ENCODE data around the gene UFD1. TPM values are rescaled to one million over a fixed set of nuclear protein-coding genes. Genes with fewer than 3 reads are reported as not detected.

The UFD1 gene
- total and polyA plus RNA-seq, 2 donors (not counting 1 experiment from before 2014, with no cell fraction given), result 43.5 to 70.1 TPM

DNA sequence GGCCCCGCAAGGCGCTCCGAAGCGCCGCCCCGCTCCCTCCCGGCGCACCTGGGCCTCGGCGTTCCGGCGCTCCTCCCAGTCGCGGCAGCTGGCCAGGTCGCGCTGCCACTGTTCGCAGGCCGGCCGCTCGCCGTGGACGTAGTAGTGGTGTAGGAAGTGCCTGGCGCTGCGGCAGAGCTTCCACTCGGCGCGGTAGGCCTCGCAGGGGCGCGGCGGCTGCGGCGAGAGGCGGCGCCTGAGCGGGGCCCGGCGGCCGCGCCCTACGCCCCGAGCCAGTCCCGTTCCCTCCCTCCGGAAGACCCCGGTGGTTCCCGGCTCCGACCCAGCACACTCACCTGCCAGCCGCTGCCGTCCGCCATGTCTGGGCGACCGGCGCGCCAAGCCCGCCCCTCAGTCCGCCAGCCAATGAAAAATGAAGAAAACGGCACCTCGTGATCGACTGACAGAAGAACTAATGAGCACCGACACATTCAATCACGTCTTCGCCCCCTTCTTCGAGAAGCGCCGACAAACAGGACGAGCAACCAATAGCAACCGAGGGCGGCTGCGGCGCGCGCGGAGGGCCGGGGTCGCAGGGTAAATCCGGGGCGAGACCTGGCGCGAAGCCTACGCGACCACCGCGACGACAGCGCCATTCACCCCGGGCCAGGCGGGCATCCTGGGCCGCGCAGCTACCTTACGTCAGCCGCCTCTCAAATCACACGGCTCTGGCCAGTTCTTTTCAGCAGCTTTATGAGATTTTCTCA, 31.5 kb downstream of the UFD1 start, which contains the start of gene C22orf39:
TSS of gene C22orf39 (minus strand) at position 382 of the 746 bp plus-strand sequence. CDS start at position 359, 23 bp downstream.
- Histone ChIP-seq H3K4me2 (replicated peaks; ENCODE audit: low read depth, low read length, poor library complexity, severe bottlenecking) (peak within 1 kb of the TSS; percentile 82), H2AFZ (ENCODE audit: insufficient read depth, low read depth, low read length, poor library complexity, severe bottlenecking) (peak within 1 kb of the TSS; percentile 76), H3K9me3 (ENCODE audit: control extremely low read depth in 1 of 3, control insufficient read depth in 2 of 3, insufficient read depth in 1 of 3, low read length in 2 of 3) (no peaks in the 10 kb centered on the region), H3K4me3 (ENCODE audit: control extremely low read depth in 1 of 5, extremely low read depth in 1 of 5, insufficient read depth in 1 of 5, low read depth in 2 of 5, low read length in 4 of 5) (peak within 1 kb of the TSS; percentile 65 to 82 (median 80)), H3K79me2 (ENCODE audit: control insufficient read depth, insufficient read depth, low read length) (peaks cover 64% of the 10 kb centered on the region), H3K27me3 (replicated peaks in 1 of 4; ENCODE audit: control extremely low read depth in 1 of 4, control insufficient read depth in 3 of 4, insufficient read depth in 4 of 4, low read length in 3 of 4) (no peaks in the 10 kb centered on the region), H3K27ac (ENCODE audit: low read length in 2 of 2) (peak within 1 kb of the TSS; percentile 92 to 96), H3K9ac (ENCODE audit: low read length) (peak within 1 kb of the TSS; percentile 84), H3K4me1 (ENCODE audit: control insufficient read depth in 2 of 2, insufficient read depth in 2 of 2, low read length in 2 of 2) (peaks cover 16 to 27% of the 10 kb centered on the region in 2 donors), H4K20me1 (ENCODE audit: control insufficient read depth, insufficient read depth, low read length, poor library complexity, severe bottlenecking) (peaks cover 13% of the 10 kb centered on the region), H3K36me3 (replicated peaks in 1 of 2; ENCODE audit: control extremely low read depth in 1 of 2, control insufficient read depth in 1 of 2, extremely low read depth in 1 of 2, insufficient read depth in 2 of 2, low read length in 1 of 2) (peaks cover 0 to 44% of the 10 kb centered on the region in 2 experiments)
- DNase-seq, result peak; percentile 94
- intact Hi-C loops (cut with micrococcal nuclease), result loop anchor here (1.0 to 5.0 kb wide), 6 partner anchors 15 to 325 kb away; partner anchors contain the start of genes CDC45, CLTCL1, DGCR2 and MRPL40
- TF ChIP-seq EZH2 (IDR thresholded peaks at IDR 0.05; ENCODE audit: borderline replicate concordance, insufficient read depth, low read depth, low read length, poor library complexity, severe bottlenecking), result no peak
- TF ChIP-seq, protein P1, sequence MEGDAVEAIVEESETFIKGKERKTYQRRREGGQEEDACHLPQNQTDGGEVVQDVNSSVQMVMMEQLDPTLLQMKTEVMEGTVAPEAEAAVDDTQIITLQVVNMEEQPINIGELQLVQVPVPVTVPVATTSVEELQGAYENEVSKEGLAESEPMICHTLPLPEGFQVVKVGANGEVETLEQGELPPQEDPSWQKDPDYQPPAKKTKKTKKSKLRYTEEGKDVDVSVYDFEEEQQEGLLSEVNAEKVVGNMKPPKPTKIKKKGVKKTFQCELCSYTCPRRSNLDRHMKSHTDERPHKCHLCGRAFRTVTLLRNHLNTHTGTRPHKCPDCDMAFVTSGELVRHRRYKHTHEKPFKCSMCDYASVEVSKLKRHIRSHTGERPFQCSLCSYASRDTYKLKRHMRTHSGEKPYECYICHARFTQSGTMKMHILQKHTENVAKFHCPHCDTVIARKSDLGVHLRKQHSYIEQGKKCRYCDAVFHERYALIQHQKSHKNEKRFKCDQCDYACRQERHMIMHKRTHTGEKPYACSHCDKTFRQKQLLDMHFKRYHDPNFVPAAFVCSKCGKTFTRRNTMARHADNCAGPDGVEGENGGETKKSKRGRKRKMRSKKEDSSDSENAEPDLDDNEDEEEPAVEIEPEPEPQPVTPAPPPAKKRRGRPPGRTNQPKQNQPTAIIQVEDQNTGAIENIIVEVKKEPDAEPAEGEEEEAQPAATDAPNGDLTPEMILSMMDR (IDR thresholded peaks at IDR 0.05), result no peak
- peak within 1 kb of the TSS; percentile 98 for H3K27ac Mint-ChIP-seq
- H3K4me1 Mint-ChIP-seq, result peaks cover 39% of the 10 kb centered on the region
- WGBS (ENCODE audit: insufficient coverage), result under 1% methylated on average over 92 of the region's 92 CpGs
- ChIA-PET CTCF (interaction anchor here (0.7 to 1.8 kb wide), 7 partner anchors 14 to 303 kb away, joined by 3 to 5 read pairs (median 4); partner anchors contain the start of genes CDC45, ESS2 and MRPL40), POLR2A (interaction anchor here (0.5 to 4.5 kb wide), 9 partner anchors 14 to 273 kb away, joined by 3 to 29 read pairs (median 3); partner anchors contain the start of genes CDC45, CLTCL1, HIRA and MRPL40)
- H3K4me3 Mint-ChIP-seq, result peak within 1 kb of the TSS; percentile 99
- ATAC-seq (ENCODE audit: low read depth), result peak; percentile 87
- H3K27me3 Mint-ChIP-seq, result no peaks in the 10 kb centered on the region
- H3K9me3 Mint-ChIP-seq (ENCODE audit: insufficient read depth), result no peaks in the 10 kb centered on the region
